Activated naive CD4-positive, alpha-beta T cell treated with anti-CD3 and anti-CD28 coated beads for 36 hours (primary cell): Measurements from ENCODE around the gene ENTPD8. TPM values are rescaled to one million over a fixed set of nuclear protein-coding genes. Genes with fewer than 3 reads are reported as not detected.

Experiments used
- CTCF ChIA-PET: fragments of 350-600 bp; sonication (Branson Sonifier 250); formaldehyde crosslinking; loops from one replicate; lab custom pipeline; 2021; ENCODE audit warnings: antibody characterized with exemption; lab: Charles Lee
- DNase-seq: peaks from one replicate; pipeline ENCODE4 v3.0.0-alpha.2; 2020
- H3K27ac Mint-ChIP-seq: one replicate; pipeline ENCODE4 v1.8.0; 2021; ENCODE audit warnings: mild to moderate bottlenecking, mixed read lengths
- H3K27me3 Mint-ChIP-seq: one replicate; pipeline ENCODE4 v1.8.0; 2021; ENCODE audit warnings: low read depth, mixed read lengths
- H3K36me3 Mint-ChIP-seq: one replicate; pipeline ENCODE4 v1.8.0; 2021; ENCODE audit warnings: low read depth, mixed read lengths
- H3K4me1 Mint-ChIP-seq: one replicate; pipeline ENCODE4 v1.8.0; 2021; ENCODE audit warnings: low read depth, mixed read lengths
- H3K4me3 Mint-ChIP-seq: one replicate; pipeline ENCODE4 v1.8.0; 2021; ENCODE audit warnings: mild to moderate bottlenecking, moderate library complexity, mixed read lengths
- H3K9me3 Mint-ChIP-seq: one replicate; pipeline ENCODE4 v1.8.0; 2021; ENCODE audit warnings: mixed read lengths
- intact Hi-C: fragments of 100-400 bp; cut with micrococcal nuclease; formaldehyde crosslinking; loops from one replicate; pipeline ENCODE4 v1.15.1; 2023
- total RNA-seq, 2 experiments: library from RNA; stranded (reverse); gene quantifications; one replicate each; pipeline ENCODE4 v1.2.3, GENCODE V29; 2021

The ENTPD8 gene
- total RNA-seq, 2 experiments from 2014 or later, result not detected

DNA sequence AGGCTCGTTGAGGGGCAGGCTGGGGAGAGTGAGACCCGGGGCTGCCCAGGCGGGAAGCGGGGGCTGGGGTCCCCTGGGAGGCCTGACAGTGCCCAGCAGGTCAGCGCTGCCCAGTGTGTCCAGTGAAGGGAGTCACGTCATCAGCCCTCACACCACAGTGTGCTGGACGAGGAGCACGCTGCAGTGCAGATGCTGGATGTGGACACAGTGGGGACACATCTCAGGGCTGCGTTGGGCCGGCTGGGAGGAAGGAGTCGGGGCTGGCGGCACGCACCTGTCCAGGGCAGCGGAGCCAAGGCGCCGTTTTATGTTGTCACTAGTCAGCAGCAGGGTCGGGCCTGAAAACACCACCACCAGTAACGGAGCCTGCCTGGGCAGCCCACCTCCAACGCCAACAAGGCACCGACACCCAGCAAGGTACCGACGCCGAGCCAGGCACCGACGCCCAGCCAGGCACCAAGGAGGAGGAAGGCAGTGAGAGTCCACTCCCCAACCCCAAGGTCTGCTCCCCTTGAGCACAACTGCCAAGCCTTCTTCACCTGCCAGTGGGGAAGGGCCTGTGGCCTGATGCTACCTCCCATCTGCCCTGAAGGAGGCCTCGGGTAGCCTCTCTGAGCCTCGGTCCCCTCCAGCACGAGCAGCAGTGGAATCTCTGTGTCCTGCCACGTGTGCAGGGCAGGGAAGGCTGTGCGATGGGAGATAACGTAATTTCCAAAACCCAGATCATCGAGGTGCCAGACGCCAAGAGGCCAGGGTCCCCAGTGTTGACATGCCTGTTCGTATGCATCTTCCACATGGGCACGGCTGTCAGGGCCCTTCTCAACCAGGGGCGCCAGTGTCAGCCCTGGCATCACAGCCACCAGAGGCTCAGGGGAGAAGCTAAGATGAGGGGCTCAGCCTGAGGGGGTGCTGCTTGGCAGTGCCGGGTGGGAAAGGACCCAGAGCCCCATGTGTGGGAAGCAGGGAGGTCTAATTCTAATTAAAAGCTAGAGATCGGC is 39.8 kb upstream of the ENTPD8 start:
- Mint-ChIP-seq H3K36me3 (peaks cover 3% of the 10 kb centered on the region), H3K4me1 (no peaks in the 10 kb centered on the region), H3K9me3 (peaks cover 5% of the 10 kb centered on the region), H3K4me3 (no peak overlapping the region), H3K27ac (no peak overlapping the region), H3K27me3 (no peaks in the 10 kb centered on the region)
- no peak for DNase-seq
- CTCF ChIA-PET, result no interaction called here
- intact Hi-C loops, result no loop called here

- Mint-ChIP-seq H3K4me1 (no peaks in the 10 kb centered on the region), H3K36me3 (peaks cover 8% of the 10 kb centered on the region)
- CTCF ChIA-PET, result no interaction called here
Measured at GRCh38 chr9:137479892-137480685, 38.9 kb upstream of the ENTPD8 start.

DNA sequence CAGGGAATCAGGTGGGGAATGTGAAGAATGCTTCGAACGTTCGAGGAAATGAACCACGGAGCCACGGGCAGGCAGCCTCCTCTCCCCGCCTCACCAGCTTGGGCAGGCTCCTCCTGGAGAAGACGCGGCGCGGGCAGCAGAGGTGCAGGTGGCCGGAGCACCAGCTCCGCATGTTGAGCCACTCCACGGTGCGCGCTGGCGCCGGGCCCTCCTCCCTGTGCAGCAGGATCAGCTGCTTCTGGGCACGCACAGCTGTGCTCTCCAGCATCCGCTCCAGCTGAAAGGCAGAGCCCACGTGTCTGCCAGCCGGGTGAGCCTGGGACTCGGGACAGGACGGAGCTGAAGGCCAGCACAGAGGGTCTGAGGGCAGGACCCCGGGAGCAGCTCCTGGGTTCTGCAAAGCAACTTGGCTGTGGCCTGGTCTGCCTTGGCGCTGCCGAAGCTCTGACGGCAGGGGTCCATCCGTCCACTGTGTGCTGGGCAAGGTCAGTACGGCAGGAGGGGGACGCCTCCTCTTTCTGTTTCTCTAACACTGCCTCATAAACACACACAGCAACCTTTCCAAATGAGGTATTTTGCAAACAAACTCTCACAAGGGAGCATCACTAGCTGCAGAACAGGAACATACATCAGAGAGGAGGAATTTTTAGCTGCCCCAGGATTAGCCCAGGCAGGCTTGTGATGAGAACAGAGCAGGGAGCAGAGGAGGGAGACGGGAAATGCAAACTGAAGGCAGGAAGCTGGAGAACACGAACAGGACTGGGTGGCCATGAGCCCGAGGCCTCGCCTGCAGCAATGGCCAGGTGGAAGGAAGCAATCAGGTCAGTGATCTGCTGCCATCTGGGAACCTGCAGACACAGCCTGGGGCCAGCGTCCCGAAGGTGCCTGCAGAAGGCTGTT is 38.1 kb upstream of the ENTPD8 start:
- H3K36me3 Mint-ChIP-seq, result peaks cover 11% of the 10 kb centered on the region
- intact Hi-C loops, result no loop called here
- H3K4me1 Mint-ChIP-seq, result no peaks in the 10 kb centered on the region
- no peak for DNase-seq
- H3K27me3 Mint-ChIP-seq, result no peaks in the 10 kb centered on the region
- H3K9me3 Mint-ChIP-seq, result peaks cover 13% of the 10 kb centered on the region
- CTCF ChIA-PET, result no interaction called here
- no peak overlapping the region for H3K4me3 Mint-ChIP-seq
- H3K27ac Mint-ChIP-seq, result no peak overlapping the region

More at GRCh38 chr9:137479892-137480685, 38.9 kb upstream of the ENTPD8 start:
- Mint-ChIP-seq H3K27ac (no peak overlapping the region), H3K4me3 (no peak overlapping the region), H3K9me3 (peaks cover 10% of the 10 kb centered on the region), H3K27me3 (no peaks in the 10 kb centered on the region)
- DNase-seq, result no peak
- intact Hi-C loops, result no loop called here

GRCh38 chr9:137478613-137478961 is 37.4 kb upstream of the ENTPD8 start:
- H3K9me3 Mint-ChIP-seq, result peaks cover 16% of the 10 kb centered on the region
- H3K4me3 Mint-ChIP-seq, result no peak overlapping the region
- H3K27ac Mint-ChIP-seq, result no peak overlapping the region
- peaks cover 15% of the 10 kb centered on the region for H3K36me3 Mint-ChIP-seq
- intact Hi-C loops, result no loop called here
- DNase-seq, result no peak
- CTCF ChIA-PET, result no interaction called here
- no peaks in the 10 kb centered on the region for H3K4me1 Mint-ChIP-seq
- H3K27me3 Mint-ChIP-seq, result no peaks in the 10 kb centered on the region

DNA sequence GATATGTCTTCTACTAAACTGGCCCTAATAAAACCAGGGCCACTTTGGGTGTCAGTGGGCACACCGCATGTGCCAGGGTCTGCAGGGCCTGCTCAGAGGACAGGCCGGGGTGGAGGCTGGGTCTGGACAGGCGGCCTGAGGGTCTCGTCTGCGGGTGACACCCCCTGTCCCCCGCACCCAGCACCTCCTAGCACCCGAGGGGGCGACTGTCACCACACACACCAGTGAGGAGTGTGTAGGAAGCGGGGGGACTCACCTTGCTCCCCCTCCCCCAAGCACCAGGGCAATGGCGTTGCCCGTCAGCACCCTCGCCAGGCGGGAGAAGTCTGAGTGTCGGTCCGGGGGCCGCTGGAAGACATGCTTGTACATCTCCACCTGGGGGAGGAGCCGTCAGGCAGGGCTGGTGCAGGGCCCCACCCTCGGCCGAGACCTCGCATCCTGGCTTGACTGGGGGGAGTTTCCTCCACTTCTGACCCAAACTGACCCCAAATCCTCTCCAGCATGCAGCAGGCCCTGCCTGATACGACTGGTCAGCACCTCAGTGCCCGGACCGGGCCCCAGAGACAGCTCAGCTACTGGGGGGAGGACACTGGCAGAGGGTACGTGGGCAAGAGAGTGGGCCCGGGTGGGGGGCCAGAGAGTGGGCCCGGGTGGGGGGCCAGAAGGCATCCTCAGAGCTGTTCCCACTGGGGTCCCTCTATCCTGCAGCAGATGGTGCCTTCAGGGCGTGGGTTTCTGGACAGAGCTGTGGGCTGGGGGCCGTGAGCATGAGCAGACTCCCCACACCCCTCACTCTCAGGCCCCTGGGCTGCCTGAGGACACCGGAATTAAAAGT is 36.8 kb upstream of the ENTPD8 start:
- DNase-seq, result no peak
- Mint-ChIP-seq H3K9me3 (peaks cover 20% of the 10 kb centered on the region), H3K4me1 (no peaks in the 10 kb centered on the region), H3K36me3 (peaks cover 19% of the 10 kb centered on the region), H3K27ac (no peak overlapping the region), H3K4me3 (no peak overlapping the region), H3K27me3 (no peaks in the 10 kb centered on the region)
- CTCF ChIA-PET, result no interaction called here
- intact Hi-C loops, result no loop called here

- intact Hi-C loops, result no loop called here
- no peak for DNase-seq
Measured at GRCh38 chr9:137476856-137477255, 35.7 kb upstream of the ENTPD8 start.

DNA sequence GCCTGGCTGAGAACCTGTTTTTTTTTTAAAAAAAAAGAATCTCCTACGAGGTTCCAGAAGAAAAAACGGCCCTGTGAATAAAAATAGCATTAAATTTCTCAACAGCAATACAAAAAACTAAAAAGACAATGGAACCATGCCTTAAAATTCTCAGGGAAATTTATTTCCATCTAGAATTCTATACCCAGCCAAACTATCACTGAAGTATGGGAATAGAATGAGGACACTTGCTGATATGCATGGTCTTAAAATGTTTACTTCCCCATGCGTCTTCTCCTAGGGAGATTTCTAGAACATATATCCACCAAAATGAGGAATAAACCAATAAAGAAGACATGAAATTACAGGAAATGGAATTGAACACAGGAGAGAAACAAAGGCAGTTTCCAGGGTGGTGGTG is 34.5 kb upstream of the ENTPD8 start:
- no peak for DNase-seq
- H3K36me3 Mint-ChIP-seq, result peaks cover 26% of the 10 kb centered on the region
- H3K27me3 Mint-ChIP-seq, result no peaks in the 10 kb centered on the region
- CTCF ChIA-PET, result no interaction called here
- H3K9me3 Mint-ChIP-seq, result peaks cover 23% of the 10 kb centered on the region
- intact Hi-C loops, result no loop called here
- H3K4me3 Mint-ChIP-seq, result no peak overlapping the region
- peaks cover 2% of the 10 kb centered on the region for H3K4me1 Mint-ChIP-seq
- H3K27ac Mint-ChIP-seq, result no peak overlapping the region

More at GRCh38 chr9:137476856-137477255, 35.7 kb upstream of the ENTPD8 start:
- H3K9me3 Mint-ChIP-seq, result peaks cover 23% of the 10 kb centered on the region
- no peak overlapping the region for H3K27ac Mint-ChIP-seq
- CTCF ChIA-PET, result no interaction called here
- H3K36me3 Mint-ChIP-seq, result peaks cover 23% of the 10 kb centered on the region
- H3K4me1 Mint-ChIP-seq, result no peaks in the 10 kb centered on the region
- H3K4me3 Mint-ChIP-seq, result no peak overlapping the region
- no peaks in the 10 kb centered on the region for H3K27me3 Mint-ChIP-seq

DNA sequence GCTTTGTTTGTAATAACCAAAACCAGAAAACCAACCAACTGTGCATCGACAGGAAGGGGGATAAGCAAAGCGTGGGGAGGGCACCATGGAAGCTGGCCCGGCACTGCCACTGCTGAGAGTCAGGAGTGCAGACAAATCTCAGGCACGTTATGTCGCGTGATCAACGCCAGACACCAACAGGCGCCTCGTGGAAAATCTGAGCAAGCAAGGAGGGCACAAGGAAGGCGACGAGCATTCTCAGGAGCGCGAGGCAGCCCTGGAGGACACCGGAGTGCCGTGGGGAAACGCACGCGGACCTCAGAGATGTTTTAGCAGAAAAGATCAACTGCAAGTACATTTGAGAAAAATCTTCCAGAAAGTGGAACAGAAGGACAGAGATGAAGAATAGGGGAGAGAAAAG is 33.1 kb upstream of the ENTPD8 start:
- no peak overlapping the region for H3K27ac Mint-ChIP-seq
- no peak overlapping the region for H3K4me3 Mint-ChIP-seq
- intact Hi-C loops, result no loop called here
- no peak for DNase-seq
- peaks cover 5% of the 10 kb centered on the region for H3K4me1 Mint-ChIP-seq
- peaks cover 23% of the 10 kb centered on the region for H3K9me3 Mint-ChIP-seq
- H3K27me3 Mint-ChIP-seq, result no peaks in the 10 kb centered on the region
- H3K36me3 Mint-ChIP-seq, result peaks cover 26% of the 10 kb centered on the region
- CTCF ChIA-PET, result interaction anchor here (1.3 kb wide), 1 partner anchor 66 kb away, joined by 5 read pairs; no protein-coding TSS in a partner anchor

- Mint-ChIP-seq H3K27ac (no peak overlapping the region), H3K27me3 (no peaks in the 10 kb centered on the region)
Measured at GRCh38 chr9:137470785-137471184, 29.6 kb upstream of the ENTPD8 start.

GRCh38 chr9:137467896-137468295 is 26.7 kb upstream of the ENTPD8 start:
- Mint-ChIP-seq H3K36me3 (peaks cover 6% of the 10 kb centered on the region), H3K9me3 (peaks cover 3% of the 10 kb centered on the region), H3K4me1 (peaks cover 7% of the 10 kb centered on the region), H3K27ac (no peak overlapping the region), H3K27me3 (no peaks in the 10 kb centered on the region), H3K4me3 (no peak overlapping the region)
- DNase-seq, result no peak
- CTCF ChIA-PET, result no interaction called here
- intact Hi-C loops, result no loop called here

More at GRCh38 chr9:137470785-137471184, 29.6 kb upstream of the ENTPD8 start:
- DNase-seq, result no peak
- peaks cover 5% of the 10 kb centered on the region for H3K4me1 Mint-ChIP-seq
- CTCF ChIA-PET, result no interaction called here
- peaks cover 21% of the 10 kb centered on the region for H3K36me3 Mint-ChIP-seq
- no peak overlapping the region for H3K4me3 Mint-ChIP-seq
- H3K9me3 Mint-ChIP-seq, result peaks cover 16% of the 10 kb centered on the region
- intact Hi-C loops, result no loop called here

GRCh38 chr9:137467161-137467581 is 26.0 kb upstream of the ENTPD8 start:
- Mint-ChIP-seq H3K4me3 (no peak overlapping the region), H3K27ac (no peak overlapping the region), H3K36me3 (peaks cover 4% of the 10 kb centered on the region), H3K9me3 (no peaks in the 10 kb centered on the region), H3K4me1 (peaks cover 8% of the 10 kb centered on the region), H3K27me3 (no peaks in the 10 kb centered on the region)
- intact Hi-C loops, result no loop called here
- no peak for DNase-seq
- CTCF ChIA-PET, result no interaction called here
